Panc1 (cell line): ENCODE results near the gene CCDC92B.

ENCODE experiments used
- POLR2AphosphoS5 ChIP-seq: IDR thresholded peaks from 2 replicates; pipeline ENCODE4 v1.6.1; 2012; ENCODE audit warnings: mild to moderate bottlenecking, low read depth, low read length, moderate library complexity
- SIN3A ChIP-seq: IDR thresholded peaks from 2 replicates; pipeline ENCODE4 v1.6.1; 2012; ENCODE audit warnings: low read depth, mild to moderate bottlenecking, low read length, moderate library complexity, borderline replicate concordance; ENCODE audit not compliant: insufficient read depth
- TCF7L2 ChIP-seq: IDR thresholded peaks from 2 replicates; pipeline ENCODE4 v1.6.1; 2011; ENCODE audit warnings: mild to moderate bottlenecking, low read depth, low read length, inconsistent platforms
- TF ChIP-seq, protein P1 (sequence below), 2 experiments: IDR thresholded peaks; 2 replicates each; pipeline ENCODE4 v1.6.1; 2011 to 2012; ENCODE audit warnings: low read depth in 2 of 2, control low read depth in 1 of 2, low read length in 1 of 2, mild to moderate bottlenecking in 1 of 2, moderate library complexity in 1 of 2; ENCODE audit not compliant: insufficient read depth in 1 of 2
- TF ChIP-seq, protein P2 (sequence below): fragments of 450-650 bp; IDR thresholded peaks from 2 replicates; pipeline ENCODE4 v1.5.1; 2017; ENCODE audit warnings: mild to moderate bottlenecking

GRCh38 chr17:2701996-2702741 lies 47.3 kb downstream of the CCDC92B start:
- TF ChIP-seq, protein P1, sequence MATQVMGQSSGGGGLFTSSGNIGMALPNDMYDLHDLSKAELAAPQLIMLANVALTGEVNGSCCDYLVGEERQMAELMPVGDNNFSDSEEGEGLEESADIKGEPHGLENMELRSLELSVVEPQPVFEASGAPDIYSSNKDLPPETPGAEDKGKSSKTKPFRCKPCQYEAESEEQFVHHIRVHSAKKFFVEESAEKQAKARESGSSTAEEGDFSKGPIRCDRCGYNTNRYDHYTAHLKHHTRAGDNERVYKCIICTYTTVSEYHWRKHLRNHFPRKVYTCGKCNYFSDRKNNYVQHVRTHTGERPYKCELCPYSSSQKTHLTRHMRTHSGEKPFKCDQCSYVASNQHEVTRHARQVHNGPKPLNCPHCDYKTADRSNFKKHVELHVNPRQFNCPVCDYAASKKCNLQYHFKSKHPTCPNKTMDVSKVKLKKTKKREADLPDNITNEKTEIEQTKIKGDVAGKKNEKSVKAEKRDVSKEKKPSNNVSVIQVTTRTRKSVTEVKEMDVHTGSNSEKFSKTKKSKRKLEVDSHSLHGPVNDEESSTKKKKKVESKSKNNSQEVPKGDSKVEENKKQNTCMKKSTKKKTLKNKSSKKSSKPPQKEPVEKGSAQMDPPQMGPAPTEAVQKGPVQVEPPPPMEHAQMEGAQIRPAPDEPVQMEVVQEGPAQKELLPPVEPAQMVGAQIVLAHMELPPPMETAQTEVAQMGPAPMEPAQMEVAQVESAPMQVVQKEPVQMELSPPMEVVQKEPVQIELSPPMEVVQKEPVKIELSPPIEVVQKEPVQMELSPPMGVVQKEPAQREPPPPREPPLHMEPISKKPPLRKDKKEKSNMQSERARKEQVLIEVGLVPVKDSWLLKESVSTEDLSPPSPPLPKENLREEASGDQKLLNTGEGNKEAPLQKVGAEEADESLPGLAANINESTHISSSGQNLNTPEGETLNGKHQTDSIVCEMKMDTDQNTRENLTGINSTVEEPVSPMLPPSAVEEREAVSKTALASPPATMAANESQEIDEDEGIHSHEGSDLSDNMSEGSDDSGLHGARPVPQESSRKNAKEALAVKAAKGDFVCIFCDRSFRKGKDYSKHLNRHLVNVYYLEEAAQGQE (IDR thresholded peaks at IDR 0.05; ENCODE audit: insufficient read depth in 1 of 2, low read depth in 2 of 2, low read length in 1 of 2) = no peak
- TF ChIP-seq, protein P2, sequence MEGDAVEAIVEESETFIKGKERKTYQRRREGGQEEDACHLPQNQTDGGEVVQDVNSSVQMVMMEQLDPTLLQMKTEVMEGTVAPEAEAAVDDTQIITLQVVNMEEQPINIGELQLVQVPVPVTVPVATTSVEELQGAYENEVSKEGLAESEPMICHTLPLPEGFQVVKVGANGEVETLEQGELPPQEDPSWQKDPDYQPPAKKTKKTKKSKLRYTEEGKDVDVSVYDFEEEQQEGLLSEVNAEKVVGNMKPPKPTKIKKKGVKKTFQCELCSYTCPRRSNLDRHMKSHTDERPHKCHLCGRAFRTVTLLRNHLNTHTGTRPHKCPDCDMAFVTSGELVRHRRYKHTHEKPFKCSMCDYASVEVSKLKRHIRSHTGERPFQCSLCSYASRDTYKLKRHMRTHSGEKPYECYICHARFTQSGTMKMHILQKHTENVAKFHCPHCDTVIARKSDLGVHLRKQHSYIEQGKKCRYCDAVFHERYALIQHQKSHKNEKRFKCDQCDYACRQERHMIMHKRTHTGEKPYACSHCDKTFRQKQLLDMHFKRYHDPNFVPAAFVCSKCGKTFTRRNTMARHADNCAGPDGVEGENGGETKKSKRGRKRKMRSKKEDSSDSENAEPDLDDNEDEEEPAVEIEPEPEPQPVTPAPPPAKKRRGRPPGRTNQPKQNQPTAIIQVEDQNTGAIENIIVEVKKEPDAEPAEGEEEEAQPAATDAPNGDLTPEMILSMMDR = no peak
- no peak for TF ChIP-seq POLR2AphosphoS5
- no peak for TF ChIP-seq TCF7L2
- no peak for TF ChIP-seq SIN3A
